ENCODE data around the gene RAB35. TPM values are rescaled to one million over a fixed set of nuclear protein-coding genes. Genes with fewer than 3 reads are reported as not detected.

Gene RAB35
- total RNA-seq, 4 donors from 2014 or later, result 31.5 to 39.5 (median 33.8) TPM

DNA sequence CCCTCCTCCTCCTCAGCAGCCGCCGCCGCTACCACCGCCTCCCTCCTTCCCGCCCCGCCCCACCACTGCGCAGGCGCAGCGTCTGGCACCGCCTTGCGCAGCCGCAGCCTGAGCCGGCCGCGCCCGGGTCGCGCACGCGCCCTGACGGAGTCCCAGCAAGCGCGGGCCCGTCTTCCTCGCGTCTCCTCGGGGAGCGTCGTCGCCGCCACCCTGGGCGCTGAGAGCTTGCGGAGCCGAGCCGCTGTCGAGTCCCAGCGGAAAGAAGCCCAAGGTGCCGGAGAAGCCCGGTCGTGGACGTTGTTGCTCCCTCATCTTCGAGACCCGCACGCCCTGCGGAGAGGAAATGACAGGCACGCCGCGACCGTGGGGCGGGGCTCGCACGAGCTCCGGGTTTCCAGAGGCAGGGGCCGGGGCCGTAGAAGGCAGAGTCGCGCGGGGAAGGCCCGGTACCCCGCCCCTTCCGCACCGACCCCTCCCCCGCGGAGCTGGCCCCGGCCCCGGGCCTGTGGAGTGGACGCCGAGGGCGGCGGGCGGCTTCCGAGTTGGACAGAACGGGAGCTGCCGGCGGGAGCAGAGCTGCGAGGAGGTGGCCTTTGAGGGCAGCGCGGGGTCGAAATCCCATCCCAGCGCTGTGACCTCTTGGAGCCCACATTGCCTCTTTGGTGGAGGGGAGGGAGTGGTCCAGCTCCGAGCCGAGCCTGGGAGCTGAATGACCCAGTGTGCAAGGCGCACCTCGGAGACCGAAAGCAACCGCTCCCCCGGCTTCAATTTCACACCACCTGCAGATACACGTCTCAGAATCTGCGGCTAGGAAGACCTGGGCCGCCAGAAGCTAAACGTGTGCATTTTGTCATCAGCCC is 469 bp upstream of the RAB35 start:
- peak in 1 of 2 donors; percentile 26 for TF ChIP-seq POLR2A (IDR thresholded peaks at IDR 0.05)
- TF ChIP-seq, protein P1, sequence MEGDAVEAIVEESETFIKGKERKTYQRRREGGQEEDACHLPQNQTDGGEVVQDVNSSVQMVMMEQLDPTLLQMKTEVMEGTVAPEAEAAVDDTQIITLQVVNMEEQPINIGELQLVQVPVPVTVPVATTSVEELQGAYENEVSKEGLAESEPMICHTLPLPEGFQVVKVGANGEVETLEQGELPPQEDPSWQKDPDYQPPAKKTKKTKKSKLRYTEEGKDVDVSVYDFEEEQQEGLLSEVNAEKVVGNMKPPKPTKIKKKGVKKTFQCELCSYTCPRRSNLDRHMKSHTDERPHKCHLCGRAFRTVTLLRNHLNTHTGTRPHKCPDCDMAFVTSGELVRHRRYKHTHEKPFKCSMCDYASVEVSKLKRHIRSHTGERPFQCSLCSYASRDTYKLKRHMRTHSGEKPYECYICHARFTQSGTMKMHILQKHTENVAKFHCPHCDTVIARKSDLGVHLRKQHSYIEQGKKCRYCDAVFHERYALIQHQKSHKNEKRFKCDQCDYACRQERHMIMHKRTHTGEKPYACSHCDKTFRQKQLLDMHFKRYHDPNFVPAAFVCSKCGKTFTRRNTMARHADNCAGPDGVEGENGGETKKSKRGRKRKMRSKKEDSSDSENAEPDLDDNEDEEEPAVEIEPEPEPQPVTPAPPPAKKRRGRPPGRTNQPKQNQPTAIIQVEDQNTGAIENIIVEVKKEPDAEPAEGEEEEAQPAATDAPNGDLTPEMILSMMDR (IDR thresholded peaks at IDR 0.05), result no peak
- peak overlapping the region; percentile 64 for H3K4me3 ChIP-seq (ENCODE audit: low read depth, poor library complexity, severe bottlenecking)
- DNase-seq (ENCODE audit: low spot score in 2 of 2), result peak; percentile 93 to 99
- 0 to 1% methylated on average over 24 to 32 of the region's 91 CpGs for WGBS, 2 donors
- intact Hi-C loops (cut with DNase I; ENCODE audit: low total_unique reads), result no loop called here

DNA sequence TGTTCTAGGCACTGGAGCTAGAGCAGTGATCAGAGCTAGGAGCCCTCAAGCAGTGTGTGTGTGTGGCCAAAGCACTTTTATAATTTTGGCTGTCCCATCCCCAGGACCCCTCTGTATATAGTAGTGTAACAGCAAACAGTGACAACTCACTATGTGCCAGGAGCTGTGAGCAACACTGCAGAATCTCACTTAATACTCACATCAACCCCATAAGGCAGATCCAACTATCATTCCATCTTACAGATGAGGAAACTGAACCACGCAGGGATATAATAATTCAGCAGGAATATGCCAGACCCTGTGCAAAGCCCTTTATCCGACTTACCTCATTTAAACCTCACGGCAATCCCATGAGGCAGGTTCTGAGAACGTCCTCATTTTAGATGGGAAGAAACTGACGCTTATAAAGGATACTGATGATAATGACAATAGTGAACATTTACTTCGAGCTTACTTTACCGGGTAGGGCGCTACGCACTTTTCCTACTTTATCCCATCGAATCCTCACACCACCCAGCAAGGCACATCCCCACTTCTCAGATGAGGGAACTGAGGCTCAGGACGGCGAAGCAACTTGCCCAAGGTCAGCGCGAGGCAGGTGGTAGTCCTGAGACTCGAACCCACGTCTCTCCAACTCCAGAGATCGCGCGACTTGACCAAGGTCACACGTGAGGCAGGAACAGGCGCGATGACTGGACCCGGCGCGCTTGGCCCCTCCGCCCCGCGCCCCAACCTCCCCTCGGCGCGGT is 687 bp downstream of the RAB35 start:
- TF ChIP-seq POLR2A (IDR thresholded peaks at IDR 0.05), result no peak
- TF ChIP-seq, protein P1 (IDR thresholded peaks at IDR 0.05), result no peak
- intact Hi-C loops (cut with DNase I; ENCODE audit: low total_unique reads), result no loop called here
- WGBS, 2 donors, result 15 to 22% methylated on average over 16 to 29 of the region's 31 CpGs
- H3K4me3 ChIP-seq (ENCODE audit: low read depth, poor library complexity, severe bottlenecking), result peak overlapping the region; percentile 71
- DNase-seq (ENCODE audit: low spot score in 2 of 2), result no peak

DNA sequence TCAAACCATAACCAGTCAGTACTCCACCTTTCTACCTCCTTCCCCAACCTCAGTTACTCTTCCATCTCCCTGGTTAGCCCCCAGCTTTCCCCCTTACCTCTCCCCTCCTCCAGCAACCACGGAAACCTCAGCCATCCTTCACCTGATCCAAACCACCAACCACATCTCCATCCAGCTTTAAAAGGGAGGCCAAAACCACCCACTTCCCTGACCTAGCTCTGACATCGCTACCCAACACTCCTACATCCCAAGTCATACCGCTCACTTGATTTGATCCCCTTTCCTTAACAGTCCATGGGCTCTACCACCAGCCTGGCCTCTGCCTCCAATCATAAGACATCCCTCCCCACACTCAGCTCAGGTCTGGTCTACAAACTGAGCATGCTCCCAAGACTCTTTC is 1.5 kb downstream of the RAB35 start:
- intact Hi-C loops (cut with DNase I; ENCODE audit: low total_unique reads), result no loop called here
- no peak for DNase-seq (ENCODE audit: low spot score in 2 of 2)
- TF ChIP-seq POLR2A (IDR thresholded peaks at IDR 0.05), result no peak
- TF ChIP-seq, protein P1 (IDR thresholded peaks at IDR 0.05), result no peak
- WGBS, 2 donors, result 68 to 74% methylated on average over 3 of the region's 3 CpGs
- H3K4me3 ChIP-seq (ENCODE audit: low read depth, poor library complexity, severe bottlenecking), result no peak overlapping the region

DNA sequence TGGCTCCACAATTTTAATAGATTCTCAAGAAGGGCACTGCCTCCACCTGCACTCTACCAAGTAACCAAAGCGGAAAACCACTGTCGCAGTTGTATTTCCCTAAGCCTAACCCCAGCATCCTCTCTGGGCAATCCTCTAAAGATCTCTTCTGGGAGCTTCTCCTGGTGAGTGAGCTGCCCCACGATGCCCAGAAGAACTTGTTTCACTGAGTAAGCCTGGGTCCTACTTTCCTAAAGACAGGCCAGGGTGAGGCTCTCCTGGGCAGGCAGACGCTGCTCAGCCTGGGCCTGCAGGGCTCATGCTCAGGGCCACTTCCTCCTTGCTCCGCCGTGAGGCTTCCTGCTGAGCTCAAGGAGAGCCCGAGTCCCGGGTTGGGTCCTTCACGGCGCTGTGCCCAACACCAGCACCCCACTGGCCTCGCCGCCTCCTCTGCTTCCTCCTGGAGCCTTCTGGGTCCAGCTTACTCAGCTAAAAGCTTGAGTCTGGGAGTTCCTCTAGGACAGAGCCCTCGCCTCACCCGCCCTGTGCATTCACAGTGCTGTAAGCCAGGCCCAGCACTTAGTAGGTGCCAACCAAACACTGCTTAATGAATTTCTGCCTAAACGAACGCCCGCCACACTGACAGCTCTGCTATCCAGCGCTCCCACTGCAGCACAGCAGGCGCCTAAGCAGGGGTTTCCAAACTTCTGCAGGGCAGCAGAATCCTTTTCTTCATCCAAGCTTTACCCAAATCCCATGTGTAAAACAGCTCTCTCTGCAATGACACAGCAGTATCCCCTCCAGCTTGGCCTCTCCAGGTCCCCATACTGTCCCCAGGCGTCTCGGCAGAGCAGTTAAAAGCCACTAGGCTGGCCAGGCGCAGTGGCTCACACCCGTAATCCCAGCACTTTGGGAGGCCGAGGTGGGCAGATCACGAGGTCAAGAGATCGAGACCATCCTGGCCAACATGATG is 5.7 kb downstream of the RAB35 start:
- DNase-seq (ENCODE audit: low spot score in 2 of 2), result peak; percentile 59 to 91
- H3K4me3 ChIP-seq (ENCODE audit: low read depth, poor library complexity, severe bottlenecking), result no peak overlapping the region
- WGBS, 2 donors, result 58 to 59% methylated on average over 24 to 26 of the region's 26 CpGs
- no peak for TF ChIP-seq POLR2A (IDR thresholded peaks at IDR 0.05)
- intact Hi-C loops (cut with DNase I; ENCODE audit: low total_unique reads), result no loop called here

DNA sequence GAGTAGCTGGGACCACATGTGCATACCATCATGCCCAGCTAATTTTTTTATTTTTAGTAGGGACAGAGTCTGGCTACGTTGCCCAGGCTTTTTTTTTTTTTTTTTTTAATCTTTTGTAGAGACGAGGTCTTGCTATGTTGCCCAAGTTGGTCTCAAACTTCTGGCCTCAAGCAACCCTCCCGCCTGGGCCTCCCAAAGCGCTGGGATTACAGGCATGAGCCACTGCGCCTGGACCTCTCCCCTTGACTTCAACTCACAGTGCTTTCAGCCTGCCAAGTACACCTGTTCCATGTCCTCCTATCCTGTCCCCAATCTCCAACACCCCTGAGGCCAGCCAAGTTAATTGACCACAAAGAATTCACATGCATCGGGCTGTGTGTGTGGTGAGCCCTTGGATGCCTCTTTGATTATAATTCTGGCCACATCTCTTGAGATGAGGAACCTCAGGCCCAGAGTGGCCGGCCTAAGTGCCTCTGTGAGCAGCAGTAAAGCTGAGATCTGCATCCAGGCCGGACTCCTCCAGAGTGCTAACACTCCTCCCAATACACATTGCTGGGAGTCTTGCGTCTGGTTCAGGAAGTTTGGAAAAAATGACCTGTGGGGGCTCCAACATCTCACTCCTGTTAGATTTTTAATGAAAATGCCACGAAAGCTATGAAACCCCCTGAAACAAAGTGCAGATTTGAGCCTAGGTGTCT is 6.8 kb downstream of the RAB35 start:
- TF ChIP-seq POLR2A (IDR thresholded peaks at IDR 0.05), result no peak
- TF ChIP-seq, protein P1 (IDR thresholded peaks at IDR 0.05), result no peak
- WGBS, 2 donors, result 80 to 90% methylated on average over 10 of the region's 10 CpGs
- H3K4me3 ChIP-seq (ENCODE audit: low read depth, poor library complexity, severe bottlenecking), result no peak overlapping the region
- intact Hi-C loops (cut with DNase I; ENCODE audit: low total_unique reads), result no loop called here
- DNase-seq (ENCODE audit: low spot score in 2 of 2), result no peak

Measured in lower leg skin (tissue), 4 donors.